Psoas muscle (tissue), 7 donors: Measurements from ENCODE around the gene ACACA. TPM values are rescaled to one million over a fixed set of nuclear protein-coding genes. Genes with fewer than 3 reads are reported as not detected.

Experiments
- polyA plus RNA-seq, 3 donors: library from polyadenylated mRNA; stranded (reverse); fragments of 200-250 nt; gene quantifications; one replicate each; pipeline ENCODE4 v1.2.3, GENCODE V29; 2013
- total RNA-seq, 4 donors: library from RNA; stranded (reverse); fragmentation: NEBNext Ultra II Directional in 2 of 4; extraction: Animal tissue kit (Norgen Biotek cat#: 25700) in 2 of 4; gene quantifications; one replicate each; pipeline versions ENCODE4 v1.2.1 to v1.2.4, GENCODE V29; 2021 to 2023
- donor health status: healthy with polysubstance abuse.
- donor health status: DM: no; HTN: no; CAD: no; lungs with moderate emphysema.
- donor health status: Bipolar disorder and iron deficiency.
- donor health status: healthy.
- donor health status: DM: no; HTN: no; CAD: no.
- donor health status: DM: no; HTN: no; CAD: no.
- donor health status: DM: yes; HTN: yes; CAD: no.

The ACACA gene
- total and polyA plus RNA-seq, 7 donors: 7.2 to 42.6 (median 21.5) TPM

Other genes with a start within 250 kb of the ACACA start
- not detected for gene C17orf78, start 30.9 kb downstream of the ACACA start, total RNA-seq
- gene C17orf78, start 30.9 kb downstream of the ACACA start, polyA plus RNA-seq: under 1 TPM in 1 of 3 donors, not detected in 2; 0.06 TPM
- 10 to 100 TPM in 3 of 4 donors, 1 to 10 TPM in 1; 9.4 to 23.7 (median 17.4) TPM for gene TADA2A, start 50 bp upstream of the ACACA start, total RNA-seq
- gene TADA2A, start 50 bp upstream of the ACACA start, polyA plus RNA-seq: 10 to 100 TPM in 2 of 3 donors, 1 to 10 TPM in 1; 8.5 to 11.3 (median 10.6) TPM
- gene DUSP14, start 83.1 kb upstream of the ACACA start, total RNA-seq: 10 to 100 TPM in 3 of 4 donors, 1 to 10 TPM in 1; 9.3 to 21.5 (median 14.0) TPM
- gene DUSP14, start 83.1 kb upstream of the ACACA start, polyA plus RNA-seq: 10 to 100 TPM in 2 of 3 donors, 1 to 10 TPM in 1; 9.4 to 32.1 (median 11.6) TPM
- 10 to 100 TPM; 30.3 to 43.1 (median 36.6) TPM for gene SYNRG, start 202.6 kb upstream of the ACACA start, total RNA-seq
- 10 to 100 TPM in 1 of 3 donors, 1 to 10 TPM in 2; 5.1 to 19.8 (median 5.2) TPM for gene SYNRG, start 202.6 kb upstream of the ACACA start, polyA plus RNA-seq
- gene DDX52, start 236.6 kb upstream of the ACACA start, total RNA-seq: 10 to 100 TPM; 13.4 to 17.7 (median 16.3) TPM
- 10 to 100 TPM in 2 of 3 donors, 1 to 10 TPM in 1; 9.2 to 20.1 (median 13.1) TPM for gene DDX52, start 236.6 kb upstream of the ACACA start, polyA plus RNA-seq